A172 (cell line): ENCODE results near the gene TSPO. TPM values are rescaled to one million over a fixed set of nuclear protein-coding genes. Genes with fewer than 3 reads are reported as not detected.

ENCODE experiments used
- DNase-seq: peaks from one replicate; pipeline ENCODE4 v3.0.0-alpha.2; 2015; ENCODE audit warnings: low spot score
- total RNA-seq: library from RNA; depleted of rRNA; stranded (reverse); fragments of >200 nt; shearing (Covaris generic); gene quantifications from 2 replicates; pipeline ENCODE4 v1.2.3, GENCODE V29; 2014

TSPO gene
- total RNA-seq, 1 experiment from 2014 or later = 263 TPM

- DNase-seq = no peak
Measured at GRCh38 chr22:43179146-43179910, 28.0 kb downstream of the TSPO start.

- DNase-seq = no peak
Measured at GRCh38 chr22:43179911-43180195, 28.5 kb downstream of the TSPO start.

- no peak for DNase-seq
Measured at GRCh38 chr22:43180670-43181069, 29.3 kb downstream of the TSPO start.

- DNase-seq = no peak
Measured at GRCh38 chr22:43181321-43182076, 30.1 kb downstream of the TSPO start.

- no peak for DNase-seq
Measured at GRCh38 chr22:43182118-43182517, 30.8 kb downstream of the TSPO start.

GRCh38 chr22:43182726-43183125 lies 31.4 kb downstream of the TSPO start:
- DNase-seq = no peak

GRCh38 chr22:43183496-43184277 lies 32.3 kb downstream of the TSPO start:
- no peak for DNase-seq

GRCh38 chr22:43185860-43186261 lies 34.5 kb downstream of the TSPO start:
- no peak for DNase-seq

GRCh38 chr22:43186272-43187170 lies 35.2 kb downstream of the TSPO start, which contains the start of gene TTLL12:
TTLL12 (minus strand) TSS chr22:43187134; CDS start chr22:43187069, 65 bp downstream.
- DNase-seq = no peak

- DNase-seq = peak; percentile 76
Measured at GRCh38 chr22:43187171-43188099, 36.1 kb downstream of the TSPO start.

- no peak for DNase-seq
Measured at GRCh38 chr22:43188829-43189545, 37.6 kb downstream of the TSPO start.

- DNase-seq = no peak
Measured at GRCh38 chr22:43191831-43192230, 40.5 kb downstream of the TSPO start.

- no peak for DNase-seq
Measured at GRCh38 chr22:43197271-43197941, 46.0 kb downstream of the TSPO start.

GRCh38 chr22:43198126-43198525 lies 46.8 kb downstream of the TSPO start:
- DNase-seq = no peak

GRCh38 chr22:43198936-43199335 lies 47.6 kb downstream of the TSPO start:
- no peak for DNase-seq

- DNase-seq = no peak
Measured at GRCh38 chr22:43199541-43199940, 48.2 kb downstream of the TSPO start.

- DNase-seq = no peak
Measured at GRCh38 chr22:43200031-43200430, 48.7 kb downstream of the TSPO start.

- no peak for DNase-seq
Measured at GRCh38 chr22:43200555-43200954, 49.2 kb downstream of the TSPO start.
